Myocyte (in vitro differentiated cells): ENCODE results near the gene BPIFB3. TPM values are rescaled to one million over a fixed set of nuclear protein-coding genes. Genes with fewer than 3 reads are reported as not detected.

Experiments
- DNase-seq: peaks from one replicate; pipeline ENCODE4 v3.0.0-alpha.2; 2012; ENCODE audit warnings: low read depth
- total RNA-seq: library from RNA; depleted of rRNA; stranded (reverse); fragments of >200 nt; gene quantifications from 2 replicates; pipeline ENCODE4 v1.2.3, GENCODE V29; 2014

BPIFB3 gene
- total RNA-seq, 1 donor from 2014 or later: not detected

- no peak for DNase-seq
Observed at GRCh38 chr20:33015700-33016580, 37.8 kb upstream of the BPIFB3 start.

- no peak for DNase-seq
Observed at GRCh38 chr20:33016581-33017109, 37.1 kb upstream of the BPIFB3 start.

GRCh38 chr20:33017542-33017941 lies 36.2 kb upstream of the BPIFB3 start:
- DNase-seq: no peak

- DNase-seq: no peak
Observed at GRCh38 chr20:33018169-33018931, 35.4 kb upstream of the BPIFB3 start.

GRCh38 chr20:33019465-33020277 lies 34.0 kb upstream of the BPIFB3 start:
- DNase-seq: no peak

GRCh38 chr20:33020278-33021161 lies 33.2 kb upstream of the BPIFB3 start:
- DNase-seq: no peak

- DNase-seq: no peak
Observed at GRCh38 chr20:33021879-33022278, 31.8 kb upstream of the BPIFB3 start.

- no peak for DNase-seq
Observed at GRCh38 chr20:33022289-33022688, 31.4 kb upstream of the BPIFB3 start.

- DNase-seq: no peak
Observed at GRCh38 chr20:33022694-33023438, 30.8 kb upstream of the BPIFB3 start.

- no peak for DNase-seq
Observed at GRCh38 chr20:33023439-33024242, 30.1 kb upstream of the BPIFB3 start.

GRCh38 chr20:33024243-33024560 lies 29.5 kb upstream of the BPIFB3 start:
- DNase-seq: no peak

- DNase-seq: no peak
Observed at GRCh38 chr20:33024609-33025317, 28.9 kb upstream of the BPIFB3 start.

GRCh38 chr20:33025318-33025876 lies 28.3 kb upstream of the BPIFB3 start:
- DNase-seq: no peak

GRCh38 chr20:33026072-33026778 lies 27.5 kb upstream of the BPIFB3 start:
- no peak for DNase-seq

GRCh38 chr20:33026779-33027759 lies 26.6 kb upstream of the BPIFB3 start:
- no peak for DNase-seq
